ENCODE measurements around the gene HHLA2. TPM values are rescaled to one million over a fixed set of nuclear protein-coding genes. Genes with fewer than 3 reads are reported as not detected.

The HHLA2 gene
- total RNA-seq, 1 donor from 2014 or later: not detected

- Mint-ChIP-seq H3K36me3 (ENCODE audit: low read depth, unreplicated experiment) (no peaks in the 10 kb centered on the region), H3K4me1 (ENCODE audit: unreplicated experiment) (peaks cover 3% of the 10 kb centered on the region), H3K27me3 (ENCODE audit: unreplicated experiment) (no peaks in the 10 kb centered on the region), H3K9me3 (ENCODE audit: unreplicated experiment) (no peaks in the 10 kb centered on the region), H3K27ac (ENCODE audit: unreplicated experiment) (no peak overlapping the region), H3K4me3 (ENCODE audit: unreplicated experiment) (no peak overlapping the region)
- no peak for TF ChIP-seq CTCF (IDR thresholded peaks at IDR 0.05; ENCODE audit: unreplicated experiment)
- DNase-seq (ENCODE audit: low spot score): no peak
These were observed 37.6 kb downstream of the HHLA2 start for GRCh38 chr3:108333961-108334360.

GRCh38 chr3:108334701-108335100 is 38.4 kb downstream of the HHLA2 start:
- Mint-ChIP-seq H3K27ac (ENCODE audit: unreplicated experiment) (no peak overlapping the region), H3K4me1 (ENCODE audit: unreplicated experiment) (peaks cover 3% of the 10 kb centered on the region), H3K4me3 (ENCODE audit: unreplicated experiment) (no peak overlapping the region), H3K27me3 (ENCODE audit: unreplicated experiment) (no peaks in the 10 kb centered on the region), H3K9me3 (ENCODE audit: unreplicated experiment) (no peaks in the 10 kb centered on the region), H3K36me3 (ENCODE audit: low read depth, unreplicated experiment) (no peaks in the 10 kb centered on the region)
- DNase-seq (ENCODE audit: low spot score): no peak
- no peak for TF ChIP-seq CTCF (IDR thresholded peaks at IDR 0.05; ENCODE audit: unreplicated experiment)

- no peaks in the 10 kb centered on the region for H3K9me3 Mint-ChIP-seq (ENCODE audit: unreplicated experiment)
- H3K36me3 Mint-ChIP-seq (ENCODE audit: low read depth, unreplicated experiment): no peaks in the 10 kb centered on the region
- no peak overlapping the region for H3K27ac Mint-ChIP-seq (ENCODE audit: unreplicated experiment)
- no peak overlapping the region for H3K4me3 Mint-ChIP-seq (ENCODE audit: unreplicated experiment)
- H3K27me3 Mint-ChIP-seq (ENCODE audit: unreplicated experiment): no peaks in the 10 kb centered on the region
- TF ChIP-seq CTCF (IDR thresholded peaks at IDR 0.05; ENCODE audit: unreplicated experiment): no peak
- no peak for DNase-seq (ENCODE audit: low spot score)
- peaks cover 8% of the 10 kb centered on the region for H3K4me1 Mint-ChIP-seq (ENCODE audit: unreplicated experiment)
These were observed 42.7 kb downstream of the HHLA2 start for GRCh38 chr3:108338901-108339545.

DNA sequence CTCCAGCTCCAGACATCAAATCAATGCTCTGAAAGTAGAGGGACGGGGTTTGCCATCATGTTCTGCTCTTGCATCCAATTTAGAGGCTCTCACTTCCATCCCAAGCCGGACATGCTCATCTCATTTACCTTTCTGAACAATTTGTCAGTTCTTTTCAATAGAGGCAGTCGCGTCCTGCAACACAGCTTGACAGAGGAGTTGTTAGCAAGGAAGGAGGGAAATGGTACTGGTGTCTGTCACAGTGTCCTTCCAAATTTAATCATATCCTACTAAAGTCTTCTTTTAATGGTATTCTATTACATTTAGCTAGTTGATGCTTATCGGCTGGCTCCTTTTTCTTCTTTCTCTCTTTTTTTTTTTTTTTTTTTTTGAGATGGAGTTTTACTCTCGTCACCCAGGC is 45.6 kb downstream of the HHLA2 start:
- Mint-ChIP-seq H3K36me3 (ENCODE audit: low read depth, unreplicated experiment) (no peaks in the 10 kb centered on the region), H3K27me3 (ENCODE audit: unreplicated experiment) (no peaks in the 10 kb centered on the region), H3K4me3 (ENCODE audit: unreplicated experiment) (no peak overlapping the region), H3K27ac (ENCODE audit: unreplicated experiment) (no peak overlapping the region), H3K9me3 (ENCODE audit: unreplicated experiment) (no peaks in the 10 kb centered on the region), H3K4me1 (ENCODE audit: unreplicated experiment) (peaks cover 15% of the 10 kb centered on the region)
- TF ChIP-seq CTCF (IDR thresholded peaks at IDR 0.05; ENCODE audit: unreplicated experiment): no peak
- DNase-seq (ENCODE audit: low spot score): no peak

GRCh38 chr3:108342837-108343486 is 46.6 kb downstream of the HHLA2 start:
- Mint-ChIP-seq H3K36me3 (ENCODE audit: low read depth, unreplicated experiment) (no peaks in the 10 kb centered on the region), H3K4me3 (ENCODE audit: unreplicated experiment) (no peak overlapping the region), H3K27me3 (ENCODE audit: unreplicated experiment) (no peaks in the 10 kb centered on the region), H3K4me1 (ENCODE audit: unreplicated experiment) (peaks cover 15% of the 10 kb centered on the region), H3K27ac (ENCODE audit: unreplicated experiment) (no peak overlapping the region), H3K9me3 (ENCODE audit: unreplicated experiment) (no peaks in the 10 kb centered on the region)
- DNase-seq (ENCODE audit: low spot score): no peak
- TF ChIP-seq CTCF (IDR thresholded peaks at IDR 0.05; ENCODE audit: unreplicated experiment): no peak
